GM23338 (cell line): ENCODE measurements around the gene CAD. TPM values are rescaled to one million over a fixed set of nuclear protein-coding genes. Genes with fewer than 3 reads are reported as not detected.

Experiments
- ATAC-seq: fragments of 200-7000 bp; cut with Tn5 transposase; 3 replicates; pipeline ENCODE4 v1.9.1; 2020
- DNase-seq: peaks from one replicate; pipeline ENCODE4 v3.0.0-alpha.2; 2015; ENCODE audit warnings: low spot score
- H2AFZ ChIP-seq: fragments of 200-600 bp; sonication (generic); 2 replicates; pipeline ENCODE4 v1.8.0; 2016; ENCODE audit warnings: antibody characterized with exemption, mild to moderate bottlenecking, moderate library complexity
- H3F3A ChIP-seq: fragments of 200-600 bp; sonication (generic); replicated peaks from 2 replicates; pipeline ENCODE4 v1.8.0; 2017; ENCODE audit warnings: antibody characterized with exemption, mixed run types, low read depth
- H3K27ac ChIP-seq: fragments of 200-600 bp; sonication (generic); 2 replicates; pipeline ENCODE4 v1.6.1; 2016; ENCODE audit warnings: low read depth
- H3K27me3 ChIP-seq: fragments of 200-600 bp; sonication (generic); 2 replicates; pipeline ENCODE4 v1.8.0; 2016; ENCODE audit warnings: mild to moderate bottlenecking, mixed run types, moderate library complexity; ENCODE audit not compliant: insufficient read depth
- H3K36me3 ChIP-seq: fragments of 200-600 bp; sonication (generic); 2 replicates; pipeline ENCODE4 v1.8.0; 2016; ENCODE audit warnings: mild to moderate bottlenecking; ENCODE audit not compliant: insufficient read depth
- H3K4me1 ChIP-seq: fragments of 200-600 bp; sonication (generic); 2 replicates; pipeline ENCODE4 v1.8.0; 2016; ENCODE audit warnings: mild to moderate bottlenecking, moderate library complexity; ENCODE audit not compliant: insufficient read depth
- H3K4me2 ChIP-seq: fragments of 200-600 bp; sonication (generic); 2 replicates; pipeline ENCODE4 v1.7.1; 2017; ENCODE audit warnings: mixed run types
- H3K4me3 ChIP-seq: fragments of 200-600 bp; sonication (generic); 2 replicates; pipeline ENCODE4 v1.6.1; 2016; ENCODE audit warnings: mixed run types
- H3K79me2 ChIP-seq: fragments of 200-600 bp; sonication (generic); replicated peaks from 2 replicates; pipeline ENCODE4 v1.8.0; 2017; ENCODE audit warnings: mild to moderate bottlenecking; ENCODE audit not compliant: insufficient read depth
- H3K9me2 ChIP-seq: fragments of 200-600 bp; sonication (generic); 2 replicates; pipeline ENCODE4 v1.8.0; 2017; ENCODE audit not compliant: insufficient read depth
- H4K20me1 ChIP-seq: fragments of 200-600 bp; sonication (generic); replicated peaks from 2 replicates; pipeline ENCODE4 v1.8.0; 2017; ENCODE audit warnings: mild to moderate bottlenecking; ENCODE audit not compliant: insufficient read depth
- H3K27ac Mint-ChIP-seq: 2 replicates; pipeline ENCODE4 v1.8.0; 2020; ENCODE audit warnings: inconsistent platforms, mild to moderate bottlenecking, moderate library complexity, mixed read lengths
- H3K27me3 Mint-ChIP-seq: 3 replicates; pipeline ENCODE4 v1.8.0; 2022; ENCODE audit warnings: low read depth, mild to moderate bottlenecking, moderate library complexity, mixed read lengths, inconsistent platforms; ENCODE audit not compliant: insufficient read depth, poor library complexity
- H3K36me3 Mint-ChIP-seq: 3 replicates; pipeline ENCODE4 v1.8.0; 2021; ENCODE audit warnings: low read depth, mild to moderate bottlenecking, inconsistent platforms, moderate library complexity, mixed read lengths
- H3K4me1 Mint-ChIP-seq: 3 replicates; pipeline ENCODE4 v1.8.0; 2020; ENCODE audit warnings: mild to moderate bottlenecking, inconsistent platforms, mixed read lengths
- H3K4me3 Mint-ChIP-seq: 3 replicates; pipeline ENCODE4 v1.8.0; 2021; ENCODE audit warnings: moderate library complexity, mild to moderate bottlenecking, inconsistent platforms, mixed read lengths
- H3K9me3 Mint-ChIP-seq: 3 replicates; pipeline ENCODE4 v1.8.0; 2020; ENCODE audit warnings: moderate library complexity, mild to moderate bottlenecking, inconsistent platforms, mixed read lengths
- CREB1 ChIP-seq: fragments of 250-450 bp; sonication (Bioruptor Pico); IDR thresholded peaks from 2 replicates; pipeline ENCODE4 v1.5.0; 2020; ENCODE audit warnings: low read depth, mild to moderate bottlenecking, moderate library complexity
- CTCF ChIP-seq, 2 experiments: fragments of 200-600 bp in 1 of 2; sonication (generic) in 1 of 2; conservative IDR thresholded peaks; 2 replicates each; pipeline versions ENCODE4 v1.5.1 to v1.6.1; 2016 to 2017; ENCODE audit warnings: antibody characterized with exemption in 2 of 2, low read depth in 2 of 2, mild to moderate bottlenecking in 2 of 2, moderate library complexity in 1 of 2
- ETS1 ChIP-seq: IDR thresholded peaks from 2 replicates; pipeline ENCODE4 v1.6.1; 2016; ENCODE audit warnings: antibody characterized with exemption
- EZH2 ChIP-seq: fragments of 200-600 bp; sonication (generic); IDR thresholded peaks from one replicate; pipeline ENCODE4 v1.8.0; 2017; ENCODE audit warnings: antibody characterized with exemption, mild to moderate bottlenecking, low read depth; ENCODE audit not compliant: unreplicated experiment
- EZH2phosphoT487 ChIP-seq: fragments of 200-600 bp; sonication (generic); IDR thresholded peaks from one replicate; pipeline ENCODE4 v1.8.1; 2018; ENCODE audit warnings: antibody characterized with exemption; ENCODE audit not compliant: unreplicated experiment
- JUNB ChIP-seq: IDR thresholded peaks from one replicate; pipeline ENCODE4 v1.6.1; 2016; ENCODE audit warnings: antibody characterized with exemption; ENCODE audit not compliant: unreplicated experiment
- NANOG ChIP-seq: IDR thresholded peaks from 2 replicates; pipeline ENCODE4 v1.6.1; 2016; ENCODE audit warnings: antibody characterized with exemption, borderline replicate concordance
- POLR2AphosphoS5 ChIP-seq: IDR thresholded peaks from 2 replicates; pipeline ENCODE4 v1.6.1; 2016; ENCODE audit warnings: antibody characterized with exemption, low read depth
- REST ChIP-seq: IDR thresholded peaks from one replicate; pipeline ENCODE4 v1.6.1; 2018; ENCODE audit warnings: antibody characterized with exemption; ENCODE audit not compliant: unreplicated experiment
- STAT1 ChIP-seq: IDR thresholded peaks from one replicate; pipeline ENCODE4 v1.6.1; 2016; ENCODE audit warnings: antibody characterized with exemption; ENCODE audit not compliant: unreplicated experiment
- ZNF114 ChIP-seq: fragments of 250-450 bp; sonication (Bioruptor Pico); IDR thresholded peaks from 2 replicates; pipeline ENCODE4 v1.5.0; 2020; ENCODE audit warnings: mild to moderate bottlenecking, moderate library complexity
- ZNF331 ChIP-seq: fragments of 250-450 bp; sonication (Bioruptor Pico); IDR thresholded peaks from 2 replicates; pipeline ENCODE4 v1.5.0; 2020; ENCODE audit warnings: low read depth, mild to moderate bottlenecking, moderate library complexity
- polyA plus RNA-seq: library from polyadenylated mRNA; unstranded; fragments of >200 nt; fragmentation: Nextera tagmentation; extraction: Ambion mirVana; gene quantifications from 2 replicates; pipeline ENCODE4 v1.2.1, GENCODE V29; 2016
- total RNA-seq: library from RNA; depleted of rRNA; stranded (reverse); fragments of >200 nt; shearing (Covaris generic); gene quantifications from 2 replicates; pipeline ENCODE4 v1.2.3, GENCODE V29; 2014
- TF ChIP-seq, protein P1 (sequence below): fragments of 250-450 bp; sonication (Bioruptor Pico); IDR thresholded peaks from 2 replicates; pipeline ENCODE4 v1.5.0; 2020; ENCODE audit warnings: mild to moderate bottlenecking, moderate library complexity

Gene CAD
- total and polyA plus RNA-seq, 2 experiments from 2014 or later, result 38.1 to 147 TPM

- Mint-ChIP-seq H3K27ac (no peak overlapping the region), H3K9me3 (no peaks in the 10 kb centered on the region; the same call in 2 of the 3 replicates), H3K4me3 (no peak overlapping the region), H3K36me3 (peaks cover 5% of the 10 kb centered on the region), H3K27me3 (peaks cover 23% of the 10 kb centered on the region), H3K4me1 (peaks cover 18% of the 10 kb centered on the region)
- Histone ChIP-seq H4K20me1 (no peaks in the 10 kb centered on the region), H3K79me2 (no peaks in the 10 kb centered on the region), H3K4me1 (peaks cover 10% of the 10 kb centered on the region), H3F3A (peaks cover 14% of the 10 kb centered on the region), H2AFZ (peak overlapping the region; percentile 89; the same call in 1 of the 2 replicates), H3K36me3 (no peaks in the 10 kb centered on the region), H3K27ac (no peak overlapping the region), H3K9me2 (no peaks in the 10 kb centered on the region), H3K4me2 (no peak overlapping the region; the same call in 1 of the 2 replicates), H3K4me3 (no peak overlapping the region), H3K27me3 (peaks cover 14% of the 10 kb centered on the region)
- no peak for DNase-seq
- no peak for TF ChIP-seq NANOG
- TF ChIP-seq ETS1, result no peak
- no peak for TF ChIP-seq EZH2phosphoT487
- TF ChIP-seq CTCF (conservative IDR thresholded peaks at IDR 0.05; ENCODE audit: low read depth in 2 of 2), result no peak
- no peak for TF ChIP-seq EZH2
- TF ChIP-seq ZNF114 (CRISPR knock-in tag), result no peak
- TF ChIP-seq CREB1 (CRISPR knock-in tag), result no peak
- TF ChIP-seq ZNF331 (CRISPR knock-in tag), result no peak
- no peak for TF ChIP-seq REST
- TF ChIP-seq JUNB, result no peak
- TF ChIP-seq POLR2AphosphoS5, result no peak
- TF ChIP-seq, protein P1, sequence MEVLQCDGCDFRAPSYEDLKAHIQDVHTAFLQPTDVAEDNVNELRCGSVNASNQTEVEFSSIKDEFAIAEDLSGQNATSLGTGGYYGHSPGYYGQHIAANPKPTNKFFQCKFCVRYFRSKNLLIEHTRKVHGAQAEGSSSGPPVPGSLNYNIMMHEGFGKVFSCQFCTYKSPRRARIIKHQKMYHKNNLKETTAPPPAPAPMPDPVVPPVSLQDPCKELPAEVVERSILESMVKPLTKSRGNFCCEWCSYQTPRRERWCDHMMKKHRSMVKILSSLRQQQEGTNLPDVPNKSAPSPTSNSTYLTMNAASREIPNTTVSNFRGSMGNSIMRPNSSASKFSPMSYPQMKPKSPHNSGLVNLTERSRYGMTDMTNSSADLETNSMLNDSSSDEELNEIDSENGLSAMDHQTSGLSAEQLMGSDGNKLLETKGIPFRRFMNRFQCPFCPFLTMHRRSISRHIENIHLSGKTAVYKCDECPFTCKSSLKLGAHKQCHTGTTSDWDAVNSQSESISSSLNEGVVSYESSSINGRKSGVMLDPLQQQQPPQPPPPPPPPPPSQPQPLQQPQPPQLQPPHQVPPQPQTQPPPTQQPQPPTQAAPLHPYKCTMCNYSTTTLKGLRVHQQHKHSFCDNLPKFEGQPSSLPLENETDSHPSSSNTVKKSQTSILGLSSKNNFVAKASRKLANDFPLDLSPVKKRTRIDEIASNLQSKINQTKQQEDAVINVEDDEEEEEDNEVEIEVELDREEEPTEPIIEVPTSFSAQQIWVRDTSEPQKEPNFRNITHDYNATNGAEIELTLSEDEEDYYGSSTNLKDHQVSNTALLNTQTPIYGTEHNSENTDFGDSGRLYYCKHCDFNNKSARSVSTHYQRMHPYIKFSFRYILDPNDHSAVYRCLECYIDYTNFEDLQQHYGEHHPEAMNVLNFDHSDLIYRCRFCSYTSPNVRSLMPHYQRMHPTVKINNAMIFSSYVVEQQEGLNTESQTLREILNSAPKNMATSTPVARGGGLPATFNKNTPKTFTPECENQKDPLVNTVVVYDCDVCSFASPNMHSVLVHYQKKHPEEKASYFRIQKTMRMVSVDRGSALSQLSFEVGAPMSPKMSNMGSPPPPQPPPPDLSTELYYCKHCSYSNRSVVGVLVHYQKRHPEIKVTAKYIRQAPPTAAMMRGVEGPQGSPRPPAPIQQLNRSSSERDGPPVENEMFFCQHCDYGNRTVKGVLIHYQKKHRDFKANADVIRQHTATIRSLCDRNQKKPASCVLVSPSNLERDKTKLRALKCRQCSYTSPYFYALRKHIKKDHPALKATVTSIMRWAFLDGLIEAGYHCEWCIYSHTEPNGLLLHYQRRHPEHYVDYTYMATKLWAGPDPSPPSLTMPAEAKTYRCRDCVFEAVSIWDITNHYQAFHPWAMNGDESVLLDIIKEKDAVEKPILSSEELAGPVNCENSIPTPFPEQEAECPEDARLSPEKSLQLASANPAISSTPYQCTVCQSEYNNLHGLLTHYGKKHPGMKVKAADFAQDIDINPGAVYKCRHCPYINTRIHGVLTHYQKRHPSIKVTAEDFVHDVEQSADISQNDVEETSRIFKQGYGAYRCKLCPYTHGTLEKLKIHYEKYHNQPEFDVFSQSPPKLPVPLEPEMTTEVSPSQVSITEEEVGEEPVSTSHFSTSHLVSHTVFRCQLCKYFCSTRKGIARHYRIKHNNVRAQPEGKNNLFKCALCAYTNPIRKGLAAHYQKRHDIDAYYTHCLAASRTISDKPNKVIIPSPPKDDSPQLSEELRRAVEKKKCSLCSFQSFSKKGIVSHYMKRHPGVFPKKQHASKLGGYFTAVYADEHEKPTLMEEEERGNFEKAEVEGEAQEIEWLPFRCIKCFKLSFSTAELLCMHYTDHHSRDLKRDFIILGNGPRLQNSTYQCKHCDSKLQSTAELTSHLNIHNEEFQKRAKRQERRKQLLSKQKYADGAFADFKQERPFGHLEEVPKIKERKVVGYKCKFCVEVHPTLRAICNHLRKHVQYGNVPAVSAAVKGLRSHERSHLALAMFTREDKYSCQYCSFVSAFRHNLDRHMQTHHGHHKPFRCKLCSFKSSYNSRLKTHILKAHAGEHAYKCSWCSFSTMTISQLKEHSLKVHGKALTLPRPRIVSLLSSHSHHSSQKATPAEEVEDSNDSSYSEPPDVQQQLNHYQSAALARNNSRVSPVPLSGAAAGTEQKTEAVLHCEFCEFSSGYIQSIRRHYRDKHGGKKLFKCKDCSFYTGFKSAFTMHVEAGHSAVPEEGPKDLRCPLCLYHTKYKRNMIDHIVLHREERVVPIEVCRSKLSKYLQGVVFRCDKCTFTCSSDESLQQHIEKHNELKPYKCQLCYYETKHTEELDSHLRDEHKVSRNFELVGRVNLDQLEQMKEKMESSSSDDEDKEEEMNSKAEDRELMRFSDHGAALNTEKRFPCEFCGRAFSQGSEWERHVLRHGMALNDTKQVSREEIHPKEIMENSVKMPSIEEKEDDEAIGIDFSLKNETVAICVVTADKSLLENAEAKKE, result no peak
- TF ChIP-seq STAT1, result no peak
- ATAC-seq, result no peak
Measured at GRCh38 chr2:27249159-27249890, 32.2 kb downstream of the CAD start.
